ENCODE results near the gene YEATS4.

The YEATS4 gene

GRCh38 chr12:69389831-69390230 is 30.3 kb downstream of the YEATS4 start:
- DNase-seq = no peak

DNA sequence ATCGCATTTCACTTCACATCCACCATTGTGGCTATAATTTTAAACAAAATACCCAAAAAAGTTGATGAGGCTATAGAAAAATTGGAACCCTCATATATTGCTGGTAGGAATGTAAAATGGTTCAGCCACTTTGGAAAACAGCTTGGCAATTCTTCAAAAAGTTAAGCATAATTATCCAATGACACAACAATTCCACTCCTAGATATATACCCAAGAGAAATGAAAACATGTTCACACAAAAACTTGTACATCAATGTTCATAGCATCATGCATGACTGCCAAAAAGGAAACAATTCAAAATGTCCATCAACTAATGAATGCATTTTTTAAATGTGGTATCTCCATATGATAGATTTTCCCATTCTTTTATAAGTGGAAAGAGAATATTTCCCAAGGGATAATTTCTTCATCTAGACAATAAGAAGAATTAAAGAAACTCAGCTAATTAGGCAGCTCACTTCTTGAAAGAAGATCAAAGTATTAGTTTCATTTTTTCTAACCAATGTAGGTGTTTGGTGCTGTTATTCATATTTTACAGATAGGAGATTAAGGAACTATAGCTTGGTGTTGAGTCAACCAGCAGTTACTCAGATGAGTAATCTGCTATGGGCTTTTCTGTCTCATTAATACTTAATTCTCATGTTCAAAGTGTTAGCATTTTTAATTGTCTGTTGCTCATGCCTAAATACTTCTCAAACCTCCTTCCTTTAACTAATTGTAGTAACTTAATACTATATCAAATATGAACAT is 32.8 kb downstream of the YEATS4 start:
- no peak for DNase-seq

GRCh38 chr12:69396041-69396440 is 36.5 kb downstream of the YEATS4 start:
- no peak for DNase-seq

- no peak for DNase-seq
Observed at GRCh38 chr12:69396963-69397362, 37.4 kb downstream of the YEATS4 start.

DNA sequence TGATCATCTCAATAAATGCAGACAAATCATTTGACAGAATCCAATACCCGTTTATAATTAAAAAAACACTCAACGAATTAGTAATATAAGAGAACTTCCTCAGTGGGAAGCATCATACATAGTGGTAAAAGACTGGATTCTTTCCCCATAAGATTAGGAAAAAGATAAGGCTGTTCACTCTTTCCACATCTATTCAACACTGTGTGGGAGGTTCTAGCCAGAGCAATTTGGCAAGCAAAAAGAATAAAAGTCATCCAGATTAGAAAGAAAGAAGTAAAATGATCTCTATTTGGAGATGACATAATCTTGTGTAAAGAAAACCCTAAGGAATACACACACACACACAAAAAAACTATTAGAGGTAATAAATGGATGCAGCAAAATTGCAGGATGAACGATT is 38.4 kb downstream of the YEATS4 start:
- DNase-seq = peak in 1 of 58 donors; percentile 1

GRCh38 chr12:69401940-69402339 is 42.4 kb downstream of the YEATS4 start:
- DNase-seq = no peak

DNA sequence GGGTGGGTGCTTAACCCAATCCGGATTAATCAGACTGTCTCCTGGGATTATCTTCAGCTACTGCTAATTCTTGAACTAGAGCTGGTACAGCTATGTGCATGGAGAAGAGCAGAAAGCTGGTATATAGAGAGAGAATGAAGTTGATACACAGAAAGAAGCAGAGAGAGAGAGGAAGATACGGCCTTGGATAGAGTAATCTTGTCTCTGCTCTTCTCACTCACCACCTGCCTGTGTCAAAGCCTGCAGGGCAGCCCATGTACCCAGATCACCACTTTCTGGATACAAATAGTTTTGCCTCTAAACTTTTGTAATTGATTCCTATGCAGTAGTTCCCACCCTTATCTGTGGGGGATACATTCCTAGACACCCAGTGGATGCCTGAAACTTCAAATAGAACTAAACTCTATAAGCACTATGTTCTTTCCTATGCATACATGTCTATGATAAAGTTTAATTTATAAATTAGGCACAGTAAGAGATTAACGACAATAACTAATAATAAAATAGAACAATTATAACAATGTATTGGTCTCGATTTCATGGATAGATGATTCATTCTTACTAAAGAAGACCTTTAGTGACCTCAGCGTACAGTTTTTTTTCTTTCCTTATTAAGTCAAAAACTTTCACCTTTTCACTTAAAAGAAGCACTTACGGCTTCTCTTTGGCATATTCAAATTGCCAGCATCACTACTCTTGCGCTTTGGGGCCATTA is 45.5 kb downstream of the YEATS4 start:
- DNase-seq = no peak

DNA sequence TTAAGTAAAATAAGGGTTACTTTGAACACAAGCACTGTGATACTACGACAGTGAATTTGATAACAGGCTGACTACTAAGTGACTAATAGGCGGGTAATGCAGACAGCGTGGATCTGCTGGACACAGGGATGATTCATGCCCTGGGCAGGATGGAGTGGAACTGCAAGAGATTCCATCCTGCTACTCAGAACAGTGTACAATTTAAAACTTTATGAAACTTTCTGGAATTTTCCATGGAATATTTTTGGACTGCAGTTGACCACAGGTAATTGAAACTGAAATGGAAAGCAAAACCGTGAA is 46.0 kb downstream of the YEATS4 start:
- DNase-seq = no peak

DNA sequence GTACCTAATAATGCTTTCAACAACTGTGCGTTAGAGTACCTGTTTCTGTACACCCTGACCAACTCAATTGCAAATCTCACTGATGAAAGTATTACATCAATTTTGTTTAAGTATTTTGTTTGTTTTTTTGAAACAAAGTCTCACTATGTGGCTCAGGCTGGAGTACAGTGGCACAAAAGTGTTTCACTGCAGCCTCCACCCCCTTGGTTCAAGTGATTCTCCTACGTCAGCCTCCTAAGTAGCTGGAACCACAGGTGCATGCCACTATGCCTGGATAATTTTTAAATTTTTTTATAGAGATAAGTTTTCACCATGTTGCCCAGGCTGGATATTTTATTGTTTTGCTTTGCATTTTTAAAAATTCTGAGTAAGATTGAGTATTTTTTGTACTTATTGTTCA is 46.7 kb downstream of the YEATS4 start:
- no peak for DNase-seq

DNA sequence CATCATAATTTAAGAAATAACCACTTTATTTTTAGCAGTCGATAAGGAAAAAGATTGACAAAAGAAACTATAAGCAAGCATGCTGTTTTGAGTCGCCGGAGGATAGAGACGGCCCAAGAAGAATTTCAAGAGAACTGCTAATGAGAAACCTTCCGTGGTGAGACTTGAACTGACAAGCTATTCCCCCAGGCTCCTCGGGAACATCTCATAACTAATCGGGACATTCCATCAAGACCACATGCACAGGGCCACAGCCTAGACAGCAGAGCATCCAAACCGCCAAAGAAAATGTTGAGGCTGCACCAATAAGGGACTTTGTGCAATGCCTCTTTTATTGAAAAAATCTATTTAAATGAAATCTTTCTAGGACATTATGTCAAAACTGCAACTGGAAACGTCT is 51.0 kb downstream of the YEATS4 start:
- no peak for DNase-seq

- DNase-seq = no peak
Observed at GRCh38 chr12:69412655-69413054, 53.1 kb downstream of the YEATS4 start.

DNA sequence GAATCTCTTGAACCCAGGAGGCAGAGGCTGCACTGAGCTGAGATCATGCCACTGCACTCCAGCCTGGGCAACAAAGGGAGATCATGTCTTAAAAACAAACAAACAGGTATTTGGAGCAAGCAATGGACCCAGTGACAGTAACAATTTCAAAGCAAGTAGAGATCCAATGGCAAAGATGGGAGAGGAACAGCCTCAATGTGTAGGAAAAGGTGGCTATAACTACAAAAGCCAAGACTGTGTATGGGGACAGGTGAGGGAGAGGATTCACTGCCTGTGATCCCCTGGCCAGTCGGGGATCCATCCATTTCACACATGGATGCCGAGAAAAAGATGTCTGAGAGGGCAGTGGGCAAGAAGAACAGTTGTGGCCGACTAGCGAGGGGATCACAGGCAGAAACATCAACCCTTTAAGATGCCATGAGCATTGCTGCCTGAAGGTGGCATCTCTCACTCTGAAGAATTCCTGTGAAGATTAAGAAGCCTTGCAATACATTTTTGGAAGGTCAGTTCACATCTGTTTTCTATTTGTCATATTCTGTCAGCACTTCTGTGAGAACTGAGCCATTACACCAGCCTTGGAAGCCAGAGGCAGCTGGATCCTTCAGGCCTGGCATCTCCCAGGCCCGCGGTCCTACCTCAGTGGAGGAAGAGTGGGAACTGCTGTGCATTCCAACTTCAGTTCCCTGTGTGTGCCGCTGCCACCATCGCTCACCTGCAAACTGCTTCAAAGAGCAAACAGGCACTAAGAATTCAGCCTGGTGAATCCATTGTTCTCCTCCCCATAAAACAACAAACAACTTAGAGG is 56.1 kb downstream of the YEATS4 start:
- DNase-seq = peak in 37 of 58 donors; percentile 1 to 60 (median 23)

- DNase-seq = no peak
Observed at GRCh38 chr12:69417231-69417630, 57.7 kb downstream of the YEATS4 start.

GRCh38 chr12:69417741-69418167 is 58.2 kb downstream of the YEATS4 start:
- DNase-seq = no peak

- no peak for DNase-seq
Observed at GRCh38 chr12:69419701-69420100, 60.2 kb downstream of the YEATS4 start.

DNA sequence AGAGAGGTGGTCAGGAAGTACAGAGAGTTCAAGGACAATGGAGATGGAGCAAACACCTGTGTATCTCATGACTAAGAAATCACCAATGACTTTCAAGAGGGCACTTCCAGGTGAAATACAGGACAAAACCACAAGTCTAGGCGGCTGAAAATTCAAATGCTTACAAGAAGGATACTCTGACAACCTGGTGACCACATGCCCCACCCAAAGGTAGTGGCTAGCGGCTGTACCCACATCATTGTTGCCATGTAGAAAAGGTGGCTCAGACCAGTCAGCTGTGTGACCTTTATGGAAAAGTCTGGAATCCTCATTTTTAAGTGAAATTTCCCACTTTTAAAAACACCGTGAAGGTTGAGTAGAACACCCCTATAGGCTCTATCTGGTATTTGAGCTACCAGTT is 62.0 kb downstream of the YEATS4 start:
- DNase-seq = no peak

DNA sequence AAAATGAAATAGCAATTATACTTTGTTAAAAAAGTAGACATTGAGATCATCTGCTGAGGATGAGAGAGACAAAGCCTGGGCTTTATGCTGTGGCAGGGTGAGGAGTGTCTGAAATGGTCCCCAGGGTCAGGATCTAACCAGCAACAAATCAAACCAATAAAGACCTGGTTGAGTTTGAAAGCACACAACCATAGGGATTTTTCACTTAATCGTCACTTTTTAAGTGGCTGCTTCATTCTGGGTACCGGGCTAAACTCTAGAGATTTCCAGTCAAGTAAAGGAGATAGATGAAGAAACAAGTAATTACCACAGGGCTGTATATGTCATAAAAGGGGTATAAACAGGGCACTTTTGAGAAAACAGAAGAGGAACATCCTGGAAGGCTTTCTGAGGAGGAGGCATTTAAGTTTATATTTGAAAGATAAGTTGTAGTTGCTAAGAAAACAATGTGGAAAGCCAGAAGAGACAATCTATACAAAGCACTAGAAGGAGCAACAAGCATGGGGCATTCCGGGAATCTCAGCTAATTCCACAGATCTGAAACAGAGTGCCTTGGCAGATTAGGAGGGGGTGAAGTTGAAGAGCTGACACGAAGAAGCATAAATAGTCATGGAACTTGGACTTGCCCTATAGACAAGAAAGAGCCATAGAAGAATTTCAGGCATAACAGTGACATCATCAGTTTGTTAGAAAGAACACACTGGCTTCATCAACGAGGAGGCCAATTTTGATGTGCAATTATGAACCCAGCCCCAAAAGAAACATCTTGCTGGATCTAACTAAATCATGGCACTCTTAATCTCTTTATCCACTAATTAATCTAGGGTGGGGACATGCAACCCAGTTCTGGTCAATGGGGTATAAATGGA is 63.7 kb downstream of the YEATS4 start:
- DNase-seq = no peak

DNA sequence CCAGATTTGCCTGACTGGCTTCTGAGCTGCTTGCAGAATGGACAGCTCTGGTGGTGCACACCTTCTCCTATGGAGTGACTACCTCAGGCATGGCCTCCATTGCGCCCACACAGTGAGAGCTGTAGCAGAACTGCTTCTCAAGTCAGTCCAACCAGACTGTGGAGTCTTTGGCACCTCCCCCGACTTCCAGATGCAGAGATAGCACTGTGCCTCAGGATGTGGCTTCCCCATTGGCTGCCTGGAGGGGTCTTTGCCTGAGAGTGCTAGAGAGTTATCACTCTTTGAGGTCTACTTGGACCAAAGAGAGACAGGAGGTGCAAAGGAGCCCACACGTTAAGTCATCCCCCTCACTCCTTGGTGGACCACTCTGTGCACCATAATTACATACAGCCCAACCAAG is 65.9 kb downstream of the YEATS4 start:
- DNase-seq = no peak

DNA sequence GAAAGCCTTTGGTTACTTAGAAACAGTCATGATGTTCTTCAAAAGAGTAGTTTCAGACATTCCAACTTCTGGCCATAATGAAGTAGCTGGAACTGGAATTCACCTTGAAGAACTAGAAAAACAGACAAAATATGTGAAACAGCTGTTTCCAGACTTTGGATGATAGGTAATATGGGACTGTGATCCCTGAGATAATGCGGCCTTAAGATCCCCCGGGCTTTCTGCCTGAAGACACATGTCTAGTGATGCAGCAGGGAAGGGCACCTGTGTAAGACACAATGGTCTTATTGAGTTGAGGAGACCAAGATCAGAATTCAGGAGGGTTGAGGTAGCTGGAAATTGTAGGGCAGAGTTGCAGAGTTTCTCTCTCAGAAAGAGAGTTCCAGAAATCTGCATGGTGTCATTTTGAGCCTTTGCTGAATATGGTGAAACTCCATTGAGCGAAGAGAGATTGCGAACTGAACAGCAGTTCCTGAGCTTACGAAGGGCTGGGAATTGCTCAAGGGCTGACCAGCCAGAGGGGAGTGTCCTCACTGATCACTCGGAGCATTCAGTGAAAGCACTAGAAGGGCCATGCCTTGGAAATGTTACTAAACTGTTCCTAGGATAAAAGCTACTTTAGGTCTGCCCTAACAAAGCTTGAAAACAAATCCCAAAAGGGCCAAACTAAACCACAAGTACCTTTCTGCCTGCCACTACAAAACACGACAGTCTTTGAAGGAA is 69.0 kb downstream of the YEATS4 start:
- no peak for DNase-seq

GRCh38 chr12:69430942-69431590 is 71.5 kb downstream of the YEATS4 start:
- DNase-seq = peak in 20 of 58 donors; percentile 4 to 52 (median 16)

All from anterior cingulate cortex (tissue), 58 donors.